CD8-positive, alpha-beta memory T cell (primary cell): ENCODE measurements around the gene CRK. TPM values are rescaled to one million over a fixed set of nuclear protein-coding genes. Genes with fewer than 3 reads are reported as not detected.
"Not testable (repeated sequence)": the region's sequence is repeated elsewhere in the genome, so short reads cannot be mapped to it uniquely, and the experiment has no call there.

Experiments used
- CTCF ChIA-PET: fragments of 350-600 bp; sonication (Branson Sonifier 250); formaldehyde crosslinking; loops from one replicate; lab custom pipeline; 2021; ENCODE audit warnings: antibody characterized with exemption; lab: Charles Lee
- POLR2A ChIA-PET: fragments of 350-600 bp; sonication (Branson Sonifier 250); formaldehyde crosslinking; loops from one replicate; lab custom pipeline; 2021; ENCODE audit warnings: antibody characterized with exemption; lab: Charles Lee
- DNase-seq, 5 donors: peaks; one replicate each; pipeline versions ENCODE4 v3.0.0 to v3.0.0-alpha.2; 2020 to 2022; ENCODE audit warnings: mixed read lengths in 1 of 5
- H3K27ac ChIP-seq: one replicate; pipeline ENCODE4 v1.7.0; 2013; ENCODE audit warnings: low read depth, mild to moderate bottlenecking, low read length, moderate library complexity
- H3K27me3 ChIP-seq: 2 replicates; pipeline ENCODE4 v1.7.0; 2013; ENCODE audit warnings: low read length, mild to moderate bottlenecking; ENCODE audit not compliant: insufficient read depth, poor library complexity, severe bottlenecking
- H3K36me3 ChIP-seq: 2 replicates; pipeline ENCODE4 v1.7.0; 2013; ENCODE audit warnings: mild to moderate bottlenecking, low read length, moderate library complexity; ENCODE audit not compliant: insufficient read depth
- H3K4me1 ChIP-seq: 2 replicates; pipeline ENCODE4 v1.7.0; 2013; ENCODE audit warnings: mild to moderate bottlenecking, low read length, moderate library complexity; ENCODE audit not compliant: insufficient read depth
- H3K4me3 ChIP-seq: 2 replicates; pipeline ENCODE4 v1.7.0; 2013; ENCODE audit warnings: mild to moderate bottlenecking, low read length
- H3K9me3 ChIP-seq: 2 replicates; pipeline ENCODE4 v1.7.0; 2013; ENCODE audit warnings: mild to moderate bottlenecking, low read length
- H3K27ac Mint-ChIP-seq, 8 donors: one replicate each; pipeline ENCODE4 v1.8.0; 2020 to 2021; ENCODE audit warnings: mixed read lengths in 8 of 8, mild to moderate bottlenecking in 6 of 8, inconsistent platforms in 3 of 8, moderate library complexity in 3 of 8
- H3K27me3 Mint-ChIP-seq, 2 donors: one replicate each; pipeline ENCODE4 v1.8.0; 2020 to 2021; ENCODE audit warnings: mixed read lengths in 2 of 2, mild to moderate bottlenecking in 1 of 2, moderate library complexity in 1 of 2
- H3K36me3 Mint-ChIP-seq, 3 donors: one replicate each; pipeline ENCODE4 v1.8.0; 2020 to 2021; ENCODE audit warnings: mixed read lengths in 3 of 3, inconsistent platforms in 1 of 3, mild to moderate bottlenecking in 1 of 3
- H3K4me1 Mint-ChIP-seq, 3 donors: one replicate each; pipeline ENCODE4 v1.8.0; 2020 to 2021; ENCODE audit warnings: mixed read lengths in 3 of 3, inconsistent platforms in 1 of 3, mild to moderate bottlenecking in 1 of 3
- H3K4me3 Mint-ChIP-seq, 7 donors: one replicate each; pipeline ENCODE4 v1.8.0; 2020 to 2021; ENCODE audit warnings: mixed read lengths in 7 of 7, mild to moderate bottlenecking in 6 of 7, moderate library complexity in 4 of 7, inconsistent platforms in 2 of 7
- H3K9me3 Mint-ChIP-seq, 5 donors: one replicate each; pipeline ENCODE4 v1.8.0; 2020 to 2022; ENCODE audit warnings: mixed read lengths in 5 of 5, mild to moderate bottlenecking in 3 of 5, moderate library complexity in 2 of 5, inconsistent platforms in 1 of 5
- polyA plus RNA-seq: library from polyadenylated mRNA; unstranded; fragments of 300-500 nt; fragmentation: Illumina TruSeq; gene quantifications from one replicate; pipeline ENCODE4 v1.2.3, GENCODE V29; 2021
- total RNA-seq, 2 experiments: library from RNA; stranded (reverse); gene quantifications; one replicate each; pipeline ENCODE4 v1.2.3, GENCODE V29; 2021

Gene CRK
- total and polyA plus RNA-seq, 3 experiments from 2014 or later = 24.6 to 28.8 (median 25.3) TPM

GRCh38 chr17:1455291-1455796 lies 688 bp downstream of the CRK start:
- Histone ChIP-seq H3K36me3 (no peaks in the 10 kb centered on the region), H3K4me1 (peaks cover 29% of the 10 kb centered on the region), H3K27ac (peak overlapping the region; percentile 85), H3K9me3 (no peaks in the 10 kb centered on the region), H3K27me3 (no peaks in the 10 kb centered on the region), H3K4me3 (peak overlapping the region; percentile 52)
- Mint-ChIP-seq H3K4me1 (peaks cover 38 to 52% (median 47%) of the 10 kb centered on the region in 3 donors), H3K4me3 (peak overlapping the region; percentile 88 to 97 (median 92)), H3K27me3 (peaks cover 3 to 8% of the 10 kb centered on the region in 2 donors), H3K36me3 (peaks cover 0 to 27% (median 2%) of the 10 kb centered on the region in 3 donors), H3K27ac (peak overlapping the region; percentile 84 to 97 (median 92)), H3K9me3 (no peaks in the 10 kb centered on the region)
- ChIA-PET POLR2A (interaction anchor here (0.7 to 1.5 kb wide), 4 partner anchors 56 to 79 kb away, joined by 3 to 10 read pairs (median 4); partner anchors contain the start of genes INPP5K and YWHAE), CTCF (interaction anchor here (0.7 to 1.3 kb wide), 2 partner anchors 60 to 90 kb away, joined by 3 to 4 read pairs; no protein-coding TSS in a partner anchor)
- peak in 2 of 5 donors; percentile 22 to 39 for DNase-seq

GRCh38 chr17:1454541-1454940 lies 1.5 kb downstream of the CRK start:
- Mint-ChIP-seq H3K27me3 (peaks cover 0 to 5% of the 10 kb centered on the region in 2 donors), H3K36me3 (peaks cover 0 to 28% (median 2%) of the 10 kb centered on the region in 3 donors), H3K4me1 (peaks cover 35 to 50% (median 45%) of the 10 kb centered on the region in 3 donors), H3K9me3 (no peaks in the 10 kb centered on the region), H3K27ac (peak overlapping the region; percentile 84 to 97 (median 92)), H3K4me3 (peak overlapping the region; percentile 88 to 97 (median 92))
- Histone ChIP-seq H3K36me3 (no peaks in the 10 kb centered on the region), H3K4me1 (peaks cover 22% of the 10 kb centered on the region), H3K4me3 (peak overlapping the region; percentile 52), H3K9me3 (no peaks in the 10 kb centered on the region), H3K27ac (peak overlapping the region; percentile 46), H3K27me3 (no peaks in the 10 kb centered on the region)
- CTCF ChIA-PET = interaction anchor here (1.2 to 1.5 kb wide), 2 partner anchors 10 to 89 kb away, joined by 4 to 5 read pairs; no protein-coding TSS in a partner anchor
- no peak for DNase-seq
- POLR2A ChIA-PET = interaction anchor here (1.0 kb wide), 1 partner anchor 62 kb away, joined by 3 read pairs; the partner anchor contains the start of gene INPP5K

GRCh38 chr17:1453694-1454093 lies 2.3 kb downstream of the CRK start:
- Mint-ChIP-seq H3K4me1 (peaks cover 43 to 59% (median 53%) of the 10 kb centered on the region in 3 donors), H3K27ac (peak overlapping the region in 4 of 8 donors; percentile 43 to 70 (median 55)), H3K4me3 (peak overlapping the region; percentile 25 to 97 (median 66)), H3K36me3 (peaks cover 0 to 35% (median 6%) of the 10 kb centered on the region in 3 donors)
- not testable (repeated sequence) for H3K4me3 ChIP-seq, H3K27me3 Mint-ChIP-seq, H3K36me3 ChIP-seq, H3K27ac ChIP-seq, H3K9me3 Mint-ChIP-seq, H3K27me3 ChIP-seq, H3K9me3 ChIP-seq, DNase-seq
- H3K4me1 ChIP-seq = peaks cover 22% of the 10 kb centered on the region
- ChIA-PET CTCF (interaction anchor here (1.2 to 1.5 kb wide), 2 partner anchors 10 to 88 kb away, joined by 4 to 5 read pairs; no protein-coding TSS in a partner anchor), POLR2A (interaction anchor here (1.0 kb wide), 1 partner anchor 63 kb away, joined by 3 read pairs; the partner anchor contains the start of gene INPP5K)

- Histone ChIP-seq H3K9me3 (no peaks in the 10 kb centered on the region), H3K27me3 (no peaks in the 10 kb centered on the region), H3K4me3 (no peak overlapping the region), H3K36me3 (no peaks in the 10 kb centered on the region), H3K27ac (no peak overlapping the region), H3K4me1 (peaks cover 26% of the 10 kb centered on the region)
- Mint-ChIP-seq H3K27ac (peak overlapping the region in 4 of 8 donors; percentile 43 to 76 (median 50)), H3K9me3 (no peaks in the 10 kb centered on the region), H3K4me3 (peak overlapping the region in 2 of 7 donors; percentile 70 to 80), H3K36me3 (peaks cover 0 to 37% (median 6%) of the 10 kb centered on the region in 3 donors), H3K27me3 (peaks cover 0 to 5% of the 10 kb centered on the region in 2 donors), H3K4me1 (peaks cover 46 to 66% (median 53%) of the 10 kb centered on the region in 3 donors)
- ChIA-PET CTCF (no interaction called here), POLR2A (no interaction called here)
- no peak for DNase-seq
Measured at GRCh38 chr17:1452836-1453235, 3.2 kb downstream of the CRK start.

GRCh38 chr17:1450261-1450660 lies 5.8 kb downstream of the CRK start:
- peaks cover 0 to 51% (median 8%) of the 10 kb centered on the region in 3 donors for H3K36me3 Mint-ChIP-seq
- H3K4me3 ChIP-seq, H3K27me3 Mint-ChIP-seq, H3K9me3 ChIP-seq, CTCF ChIA-PET, H3K27me3 ChIP-seq, H3K36me3 ChIP-seq, DNase-seq, H3K27ac ChIP-seq, H3K9me3 Mint-ChIP-seq: not testable (repeated sequence)
- POLR2A ChIA-PET = interaction anchor here (0.7 kb wide), 1 partner anchor 252 kb away, joined by 8 read pairs; no protein-coding TSS in a partner anchor
- peak overlapping the region in 1 of 7 donors; percentile 59 for H3K4me3 Mint-ChIP-seq
- H3K27ac Mint-ChIP-seq = peak overlapping the region in 1 of 8 donors; percentile 42
- peaks cover 58 to 82% (median 64%) of the 10 kb centered on the region in 3 donors for H3K4me1 Mint-ChIP-seq
- peaks cover 28% of the 10 kb centered on the region for H3K4me1 ChIP-seq

- Histone ChIP-seq H3K27ac (no peak overlapping the region), H3K4me1 (peaks cover 21% of the 10 kb centered on the region), H3K36me3 (no peaks in the 10 kb centered on the region), H3K9me3 (no peaks in the 10 kb centered on the region), H3K27me3 (no peaks in the 10 kb centered on the region), H3K4me3 (no peak overlapping the region)
- peak overlapping the region in 4 of 8 donors; percentile 4 to 47 (median 17) for H3K27ac Mint-ChIP-seq
- peaks cover 53 to 79% (median 60%) of the 10 kb centered on the region in 3 donors for H3K4me1 Mint-ChIP-seq
- no peaks in the 10 kb centered on the region for H3K9me3 Mint-ChIP-seq
- POLR2A ChIA-PET = interaction anchor here (0.7 kb wide), 1 partner anchor 252 kb away, joined by 8 read pairs; no protein-coding TSS in a partner anchor
- no peaks in the 10 kb centered on the region for H3K27me3 Mint-ChIP-seq
- H3K4me3 Mint-ChIP-seq = no peak overlapping the region
- H3K36me3 Mint-ChIP-seq = peaks cover 0 to 48% (median 8%) of the 10 kb centered on the region in 3 donors
- no peak for DNase-seq
- CTCF ChIA-PET = no interaction called here
Measured at GRCh38 chr17:1449412-1449967, 6.5 kb downstream of the CRK start.

- peaks cover 14% of the 10 kb centered on the region for H3K4me1 ChIP-seq
- no peak for DNase-seq
- H3K27ac ChIP-seq = no peak overlapping the region
- CTCF ChIA-PET = no interaction called here
- H3K27ac Mint-ChIP-seq = peak overlapping the region in 2 of 8 donors; percentile 36 to 66
- peaks cover 39 to 61% (median 39%) of the 10 kb centered on the region in 3 donors for H3K4me1 Mint-ChIP-seq
- H3K9me3 ChIP-seq = no peaks in the 10 kb centered on the region
- peak overlapping the region in 1 of 7 donors; percentile 3 for H3K4me3 Mint-ChIP-seq
- H3K36me3 Mint-ChIP-seq = peaks cover 0 to 36% (median 8%) of the 10 kb centered on the region in 3 donors
- H3K4me3 ChIP-seq = no peak overlapping the region
- POLR2A ChIA-PET = no interaction called here
- no peaks in the 10 kb centered on the region for H3K36me3 ChIP-seq
- H3K27me3 Mint-ChIP-seq = no peaks in the 10 kb centered on the region
- no peaks in the 10 kb centered on the region for H3K9me3 Mint-ChIP-seq
- H3K27me3 ChIP-seq = no peaks in the 10 kb centered on the region
Measured at GRCh38 chr17:1447052-1447451, 9.0 kb downstream of the CRK start.
